ENCODE data around the gene PHKG2.
A peak's percentile ranks its signal among the peaks of the same experiment; 100 is the strongest.

Gene PHKG2

DNA sequence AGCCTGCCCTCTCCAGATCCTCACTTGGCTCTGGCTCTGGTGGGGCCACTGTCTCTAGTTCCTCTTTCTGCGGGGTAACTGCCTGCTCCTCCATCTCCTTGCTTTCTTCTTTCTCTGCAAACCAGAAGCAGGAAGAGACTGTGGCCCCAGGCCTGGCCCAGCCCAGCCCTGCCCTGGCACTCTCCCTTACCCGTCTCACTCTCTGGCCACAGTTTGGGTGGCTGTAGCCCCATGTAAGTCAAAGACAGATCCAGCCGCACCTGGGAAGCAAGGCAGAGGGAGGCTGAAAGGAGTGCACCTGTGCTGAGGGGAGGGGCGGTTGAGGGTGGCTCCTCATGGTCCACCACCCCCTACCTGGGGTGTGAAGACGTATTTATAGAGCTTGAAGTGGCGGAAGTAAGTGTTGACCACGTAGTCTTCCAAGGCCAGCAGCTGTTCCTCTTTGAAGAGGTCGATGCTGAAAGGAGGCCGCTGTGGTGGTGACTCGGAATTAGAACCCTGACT is 10.8 kb downstream of the PHKG2 start:
- DNase-seq, result no peak

DNA sequence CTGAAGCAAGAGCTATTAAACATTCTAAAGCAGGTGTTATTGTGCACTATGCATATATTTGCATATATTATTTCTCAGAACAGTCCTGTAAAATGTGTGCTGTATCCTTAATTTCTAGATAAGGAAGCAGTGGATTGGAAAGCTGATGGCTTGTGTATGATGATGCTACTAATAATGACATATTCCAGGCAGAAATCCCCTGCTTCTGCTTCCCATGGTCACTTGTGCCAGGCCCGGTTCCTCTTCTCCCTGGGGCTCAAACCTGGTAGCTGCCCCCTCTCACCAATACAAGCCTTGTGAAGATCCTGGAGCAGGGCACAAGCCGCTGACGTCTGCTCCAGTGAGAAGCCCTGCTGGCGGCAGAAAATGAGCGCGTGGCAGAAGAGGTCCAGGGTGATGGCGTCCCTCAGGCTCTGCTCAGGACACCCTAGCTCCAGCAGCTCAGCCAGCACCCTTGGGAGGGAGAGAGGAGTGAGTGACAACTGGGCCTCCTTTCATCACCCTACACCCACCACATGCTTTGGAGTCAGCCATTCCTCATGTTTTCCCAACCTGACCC is 11.9 kb downstream of the PHKG2 start:
- DNase-seq, result no peak

DNA sequence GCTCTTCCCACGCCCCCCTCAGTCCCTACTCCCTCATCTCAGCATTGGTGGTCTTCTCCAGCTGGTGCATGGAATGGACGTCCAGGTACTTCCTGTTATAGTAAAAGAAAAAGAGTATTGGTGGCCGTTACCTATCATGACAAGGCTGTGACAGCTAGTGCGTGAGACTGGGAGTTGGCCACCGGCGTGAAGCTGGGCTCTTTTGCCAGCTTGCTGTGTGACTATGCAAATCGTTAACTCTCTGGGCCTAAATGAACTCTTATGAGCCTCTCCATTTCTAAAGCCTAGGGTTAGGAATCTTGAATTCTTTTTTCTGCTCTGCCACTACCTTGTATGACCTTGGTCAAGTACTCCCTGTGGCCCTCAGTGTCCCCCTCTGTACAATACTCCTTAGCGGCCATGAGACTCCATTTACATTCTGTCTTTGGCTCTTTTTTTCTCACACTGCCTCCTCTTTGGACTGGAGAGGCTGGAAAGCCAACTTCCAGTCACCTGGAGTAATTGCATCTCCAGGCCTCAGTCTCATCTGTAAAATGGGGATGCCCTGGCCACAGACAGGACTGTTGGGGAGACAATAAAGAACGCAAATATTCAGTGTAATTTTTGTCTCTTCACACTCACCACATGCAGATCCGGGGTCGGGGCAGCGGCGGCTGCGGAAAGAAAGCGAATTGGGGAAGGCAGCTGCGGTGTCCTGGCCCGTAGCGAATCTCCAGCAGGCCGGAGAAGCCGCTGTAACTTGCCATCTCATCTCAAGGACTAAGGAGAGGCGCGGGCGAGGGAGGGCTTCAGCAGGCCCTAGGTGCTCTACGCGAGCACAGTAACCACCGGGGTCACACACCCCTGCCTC is 12.6 kb downstream of the PHKG2 start:
- DNase-seq, result no peak

DNA sequence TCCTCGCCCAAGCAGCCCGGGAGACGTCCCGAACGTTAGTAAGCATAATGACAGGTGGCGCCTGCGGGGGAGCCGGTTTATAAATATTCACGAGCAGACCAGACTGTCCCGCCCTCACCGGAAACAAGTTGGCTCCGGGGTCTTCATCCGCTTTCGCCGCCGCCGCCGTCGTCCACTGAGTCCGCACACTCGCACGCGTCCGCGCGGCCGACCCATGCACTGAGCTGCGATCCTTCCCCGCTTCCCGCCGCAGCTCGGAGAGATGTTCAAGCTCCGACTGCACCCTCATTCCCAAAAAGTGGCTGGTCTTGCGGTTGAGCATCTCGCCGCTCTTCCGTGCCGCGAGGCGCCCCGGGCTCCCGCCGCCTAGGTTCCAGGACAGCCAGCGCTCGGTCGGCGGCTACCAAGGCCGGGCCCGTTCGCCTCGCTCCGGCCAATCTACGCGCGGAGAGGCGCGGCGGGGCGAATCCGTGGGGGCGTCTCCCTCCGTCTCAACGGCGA is 13.3 kb downstream of the PHKG2 start:
- DNase-seq, result peak; percentile 34

DNA sequence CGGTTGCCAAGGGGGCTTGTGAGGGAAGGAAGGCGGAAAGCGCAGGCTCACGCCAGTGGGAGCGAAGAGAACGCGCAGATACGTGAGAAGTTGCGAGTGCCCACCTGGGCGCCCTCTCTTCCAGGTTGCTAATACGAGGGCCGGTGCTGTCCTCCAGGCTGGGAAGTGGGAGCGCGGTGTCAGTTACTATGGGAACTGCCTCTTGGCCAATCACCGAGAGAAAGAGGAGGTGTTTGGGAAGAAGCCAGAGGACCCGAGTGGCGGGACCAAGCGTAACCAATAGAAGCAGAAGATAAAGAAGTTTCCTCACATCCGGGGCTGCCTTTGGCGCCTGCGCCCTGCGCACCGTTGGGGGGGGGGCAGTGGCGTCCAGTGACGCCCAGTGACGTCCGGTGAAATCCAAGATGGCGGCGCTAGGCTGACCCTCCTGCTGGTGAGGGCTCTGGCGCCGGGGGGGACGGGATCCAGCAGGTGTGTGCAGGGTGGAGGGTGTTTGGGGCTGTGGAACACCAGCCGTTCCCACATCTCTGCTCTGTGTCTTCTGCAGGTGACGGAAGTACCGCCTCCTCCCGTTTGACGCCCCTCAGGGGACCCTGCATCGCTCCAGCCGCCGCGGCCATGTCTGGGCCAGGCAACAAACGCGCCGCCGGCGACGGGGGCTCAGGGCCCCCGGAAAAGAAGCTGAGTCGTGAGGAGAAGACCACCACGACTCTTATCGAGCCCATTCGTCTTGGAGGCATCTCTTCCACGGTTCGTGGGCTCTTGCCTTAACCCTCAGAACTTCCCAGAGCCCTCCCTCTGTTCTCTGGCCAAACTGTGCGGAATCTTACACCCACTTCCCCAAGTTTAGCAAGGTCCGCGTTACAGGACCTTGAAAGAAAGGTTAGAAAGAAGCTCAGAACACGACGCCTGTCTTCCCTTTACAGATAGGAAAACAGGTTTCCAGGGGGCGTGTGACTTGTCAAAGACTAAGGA is 14.0 kb downstream of the PHKG2 start, which contains the start of the genes CFAP119 and RNF40:
Gene CFAP119 (minus strand): TSS at position 135 of the 975 bp plus-strand sequence. CDS start 314 bp downstream, outside the sequence.
Gene RNF40 (plus strand): TSS at position 395 of the 975 bp plus-strand sequence. CDS start 224 bp downstream, at position 619.
- DNase-seq, result peak; percentile 98

DNA sequence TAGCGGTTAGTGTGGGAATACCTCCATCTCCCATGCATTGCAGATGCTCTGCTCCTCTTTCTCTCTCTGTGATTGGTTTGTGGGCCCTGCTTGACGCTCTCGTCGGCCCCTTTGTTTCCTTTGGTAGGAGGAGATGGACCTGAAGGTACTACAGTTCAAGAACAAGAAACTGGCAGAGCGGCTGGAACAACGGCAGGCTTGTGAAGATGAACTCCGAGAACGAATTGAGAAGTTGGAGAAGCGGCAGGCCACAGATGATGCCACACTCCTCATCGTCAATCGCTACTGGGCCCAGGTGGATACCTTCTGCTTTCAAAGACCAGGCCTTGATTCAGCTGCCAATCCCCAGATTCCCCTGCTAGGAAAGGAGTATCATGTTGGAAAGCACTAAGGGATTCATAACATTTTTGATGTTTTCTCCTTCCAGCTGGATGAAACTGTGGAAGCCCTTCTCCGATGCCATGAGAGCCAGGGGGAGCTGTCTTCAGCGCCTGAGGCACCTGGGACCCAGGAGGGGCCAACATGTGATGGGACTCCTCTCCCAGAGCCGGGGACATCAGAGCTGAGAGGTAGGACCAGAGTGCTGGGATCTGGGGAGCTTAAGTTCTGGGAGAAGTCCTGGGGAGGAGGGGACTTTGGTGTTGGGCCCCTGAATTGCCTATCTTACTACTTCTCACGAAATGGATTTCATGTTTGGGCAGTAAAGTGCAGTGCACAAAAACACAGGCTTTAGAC is 14.9 kb downstream of the PHKG2 start:
- DNase-seq, result no peak

DNA sequence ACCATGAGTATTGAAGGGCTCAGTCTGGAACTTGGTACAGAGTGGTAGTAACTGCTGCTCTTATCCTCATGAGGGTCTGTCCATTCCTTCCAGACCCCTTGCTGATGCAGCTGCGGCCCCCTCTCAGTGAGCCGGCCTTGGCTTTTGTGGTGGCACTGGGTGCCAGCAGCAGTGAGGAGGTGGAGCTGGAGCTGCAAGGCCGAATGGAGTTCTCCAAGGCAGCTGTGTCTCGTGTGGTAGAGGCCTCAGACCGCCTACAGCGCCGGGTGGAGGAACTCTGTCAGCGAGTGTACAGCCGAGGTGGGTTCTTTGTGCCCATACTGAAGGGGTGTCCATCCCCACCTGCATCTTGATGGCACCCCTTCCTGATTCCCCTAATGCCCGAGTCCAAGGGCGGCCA is 15.9 kb downstream of the PHKG2 start:
- no peak for DNase-seq

DNA sequence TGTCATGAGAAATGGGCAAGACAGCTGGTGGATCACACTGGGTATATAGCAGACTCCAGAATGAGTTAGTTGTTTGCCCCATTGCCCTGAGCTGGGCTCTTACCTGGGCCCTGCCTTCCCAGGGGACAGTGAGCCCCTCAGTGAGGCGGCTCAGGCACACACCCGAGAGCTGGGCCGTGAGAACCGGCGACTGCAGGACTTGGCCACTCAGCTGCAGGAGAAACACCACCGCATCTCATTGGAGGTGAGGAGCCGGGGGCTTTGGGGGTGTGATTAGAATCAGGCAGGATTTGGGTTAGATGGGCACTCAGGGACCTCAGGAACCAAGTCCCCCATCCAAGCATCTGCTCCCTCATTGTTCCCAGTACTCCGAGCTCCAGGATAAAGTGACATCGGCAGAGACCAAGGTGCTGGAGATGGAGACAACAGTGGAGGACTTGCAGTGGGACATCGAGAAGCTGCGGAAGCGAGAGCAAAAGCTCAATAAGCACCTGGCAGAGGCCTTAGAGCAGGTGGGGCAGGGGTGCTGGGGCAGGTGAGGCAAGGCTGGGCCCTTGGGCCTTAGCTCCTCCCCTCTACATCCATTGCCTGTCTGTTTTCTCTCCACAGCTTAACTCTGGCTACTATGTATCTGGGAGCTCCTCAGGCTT is 16.7 kb downstream of the PHKG2 start:
- no peak for DNase-seq

DNA sequence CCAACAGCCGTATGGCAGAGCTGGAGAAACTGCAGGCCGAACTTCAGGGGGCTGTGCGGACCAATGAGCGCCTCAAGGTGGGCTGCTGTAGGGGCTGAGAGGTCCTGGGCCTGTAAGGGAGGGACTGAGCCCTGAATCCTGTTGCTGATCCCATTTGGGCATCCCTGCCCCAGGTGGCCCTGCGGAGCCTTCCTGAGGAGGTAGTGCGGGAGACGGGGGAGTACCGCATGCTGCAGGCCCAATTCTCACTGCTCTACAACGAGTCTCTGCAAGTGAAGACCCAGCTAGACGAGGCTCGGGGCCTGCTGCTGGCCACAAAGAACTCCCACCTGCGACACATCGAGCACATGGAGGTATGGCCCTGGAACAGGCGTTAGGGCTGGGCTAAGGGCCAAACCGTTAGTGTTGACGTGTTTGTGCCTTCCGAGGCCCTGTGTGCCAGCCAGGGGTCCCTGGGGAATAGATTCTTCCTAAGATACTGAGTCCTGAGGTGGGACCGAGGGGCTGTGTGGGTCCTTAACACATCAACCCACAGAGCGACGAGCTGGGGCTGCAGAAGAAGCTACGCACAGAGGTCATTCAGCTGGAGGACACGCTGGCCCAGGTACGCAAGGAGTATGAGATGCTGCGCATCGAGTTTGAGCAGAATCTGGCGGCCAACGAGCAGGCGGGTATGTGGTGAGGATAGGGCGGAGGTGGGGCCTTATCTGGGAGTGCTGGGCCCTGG is 18.1 kb downstream of the PHKG2 start:
- no peak for DNase-seq

DNA sequence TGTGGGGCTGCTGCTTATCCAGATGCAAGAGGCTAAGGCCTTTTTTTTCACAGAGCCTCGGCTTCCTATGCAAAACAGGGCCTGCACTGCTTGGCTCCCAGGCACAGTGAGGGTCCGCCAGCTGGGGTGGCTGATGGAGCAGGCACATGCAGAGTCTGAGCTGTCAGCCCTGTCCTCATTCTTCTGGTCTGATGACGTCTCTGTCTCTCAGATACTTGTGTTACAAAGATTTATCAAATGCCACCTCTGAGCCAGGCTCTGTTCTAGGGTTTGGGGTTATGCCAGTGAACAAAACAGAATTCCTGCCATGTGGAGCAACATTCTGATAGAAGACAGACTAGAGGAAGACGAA is 18.7 kb downstream of the PHKG2 start:
- DNase-seq, result no peak

DNA sequence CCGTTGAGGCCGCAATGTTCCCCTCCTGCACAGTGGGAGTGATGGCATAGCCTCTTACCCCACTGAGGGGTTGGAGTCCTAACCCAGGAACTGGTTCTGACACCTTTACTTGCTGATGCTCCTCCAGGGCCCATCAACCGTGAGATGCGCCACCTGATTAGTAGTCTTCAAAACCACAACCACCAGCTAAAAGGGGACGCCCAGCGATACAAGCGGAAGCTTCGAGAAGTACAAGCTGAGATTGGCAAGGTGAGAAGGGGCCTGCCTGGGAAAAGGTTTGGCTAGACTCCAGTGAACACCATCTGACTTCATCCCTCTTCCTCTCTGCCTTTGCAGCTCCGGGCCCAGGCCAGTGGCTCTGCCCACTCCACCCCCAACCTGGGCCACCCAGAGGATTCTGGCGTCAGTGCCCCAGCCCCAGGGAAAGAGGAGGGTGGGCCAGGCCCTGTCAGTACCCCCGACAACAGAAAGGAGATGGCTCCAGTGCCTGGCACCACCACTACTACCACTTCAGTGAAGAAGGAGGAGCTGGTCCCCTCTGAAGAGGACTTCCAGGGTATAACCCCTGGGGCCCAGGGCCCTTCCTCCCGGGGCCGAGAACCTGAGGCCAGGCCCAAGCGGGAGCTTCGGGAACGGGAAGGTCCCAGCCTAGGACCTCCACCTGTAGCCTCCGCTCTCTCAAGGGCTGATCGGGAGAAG is 19.7 kb downstream of the PHKG2 start:
- no peak for DNase-seq

DNA sequence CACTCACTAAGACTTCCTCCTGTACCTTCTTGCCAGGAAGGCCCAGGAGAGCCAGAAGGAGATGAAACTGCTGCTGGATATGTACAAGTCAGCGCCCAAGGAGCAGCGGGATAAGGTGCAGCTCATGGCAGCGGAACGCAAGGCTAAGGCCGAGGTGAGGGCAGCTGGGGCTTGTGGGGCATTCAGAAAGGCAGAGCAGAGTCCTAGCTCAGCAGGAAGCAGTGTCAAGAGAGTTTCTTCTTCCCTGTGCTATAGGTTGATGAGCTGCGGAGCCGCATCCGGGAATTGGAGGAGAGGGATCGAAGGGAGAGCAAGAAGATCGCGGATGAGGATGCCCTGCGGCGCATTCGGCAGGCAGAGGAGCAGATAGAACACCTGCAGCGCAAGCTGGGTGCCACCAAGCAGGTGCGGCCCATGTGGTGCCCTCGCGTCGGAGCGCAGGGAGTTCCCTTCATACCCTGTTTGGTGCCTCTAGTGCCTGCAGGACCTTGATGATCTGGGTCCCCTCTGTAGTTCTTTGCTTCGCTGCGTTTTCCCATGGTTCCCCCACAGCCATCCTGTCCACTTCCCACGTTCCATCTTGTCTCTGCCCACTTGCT is 20.5 kb downstream of the PHKG2 start:
- DNase-seq, result no peak

DNA sequence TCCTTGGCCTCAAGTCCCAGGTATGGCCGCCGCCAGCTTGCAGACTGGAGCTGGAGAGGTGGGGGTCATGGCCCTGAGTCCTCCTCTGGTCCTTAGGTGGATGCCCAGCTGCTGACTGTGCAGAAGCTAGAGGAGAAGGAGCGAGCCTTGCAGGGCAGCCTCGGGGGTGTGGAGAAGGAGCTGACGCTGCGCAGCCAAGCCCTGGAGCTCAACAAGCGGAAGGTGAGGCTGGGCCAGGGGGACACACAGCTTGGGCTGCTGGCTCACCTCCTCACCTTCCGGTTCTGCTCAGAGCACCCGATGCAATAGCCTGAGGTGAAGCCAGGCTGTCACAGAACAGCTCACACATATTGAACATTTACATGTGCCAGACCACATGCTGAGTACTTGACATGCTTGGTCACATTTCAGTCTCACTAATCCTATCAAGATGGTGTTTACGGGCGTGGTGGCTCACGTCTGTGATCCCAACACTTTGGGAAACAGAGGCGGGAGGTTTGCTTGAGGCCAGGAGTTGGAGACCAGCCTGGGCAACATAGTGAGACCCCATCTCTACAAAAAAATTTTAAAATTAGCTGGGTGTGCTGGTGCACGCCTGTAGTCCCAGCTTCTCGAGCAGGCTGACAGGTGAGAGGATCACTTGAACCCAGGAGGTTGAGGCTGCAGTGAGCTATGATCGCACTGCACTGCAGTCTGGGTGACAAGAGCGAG is 21.3 kb downstream of the PHKG2 start:
- no peak for DNase-seq

DNA sequence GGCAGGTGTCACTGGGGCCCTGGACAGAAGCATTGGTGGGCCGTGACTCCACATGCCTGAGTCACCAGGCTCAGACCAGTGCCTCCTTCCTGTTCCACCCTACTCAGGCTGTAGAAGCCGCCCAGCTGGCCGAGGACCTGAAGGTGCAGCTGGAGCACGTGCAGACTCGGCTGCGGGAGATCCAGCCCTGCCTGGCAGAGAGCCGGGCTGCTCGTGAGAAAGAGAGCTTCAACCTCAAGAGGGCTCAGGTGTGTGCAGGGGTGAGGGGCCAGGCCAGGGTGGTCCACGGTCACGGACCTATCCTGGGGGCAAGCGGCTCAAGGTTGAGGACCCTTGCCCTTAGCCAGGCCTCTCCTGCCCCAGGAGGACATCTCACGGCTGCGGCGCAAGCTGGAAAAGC is 23.5 kb downstream of the PHKG2 start:
- DNase-seq, result no peak

DNA sequence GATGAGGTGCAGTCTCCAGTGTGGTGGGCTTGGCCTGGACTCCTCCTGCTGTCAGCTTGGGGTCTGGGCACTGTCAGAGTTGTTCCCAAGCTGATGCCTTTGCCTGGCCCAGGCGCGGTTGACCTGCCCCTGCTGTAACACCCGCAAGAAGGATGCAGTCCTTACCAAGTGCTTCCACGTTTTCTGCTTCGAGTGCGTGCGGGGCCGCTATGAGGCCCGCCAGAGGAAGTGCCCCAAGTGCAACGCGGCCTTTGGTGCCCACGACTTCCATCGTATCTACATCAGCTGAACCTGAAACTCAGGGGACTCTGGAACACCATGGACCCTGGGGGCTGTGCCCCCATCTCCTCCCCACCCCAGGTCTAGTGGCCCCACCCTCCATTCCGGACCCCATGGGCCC is 25.6 kb downstream of the PHKG2 start:
- DNase-seq, result no peak

DNA sequence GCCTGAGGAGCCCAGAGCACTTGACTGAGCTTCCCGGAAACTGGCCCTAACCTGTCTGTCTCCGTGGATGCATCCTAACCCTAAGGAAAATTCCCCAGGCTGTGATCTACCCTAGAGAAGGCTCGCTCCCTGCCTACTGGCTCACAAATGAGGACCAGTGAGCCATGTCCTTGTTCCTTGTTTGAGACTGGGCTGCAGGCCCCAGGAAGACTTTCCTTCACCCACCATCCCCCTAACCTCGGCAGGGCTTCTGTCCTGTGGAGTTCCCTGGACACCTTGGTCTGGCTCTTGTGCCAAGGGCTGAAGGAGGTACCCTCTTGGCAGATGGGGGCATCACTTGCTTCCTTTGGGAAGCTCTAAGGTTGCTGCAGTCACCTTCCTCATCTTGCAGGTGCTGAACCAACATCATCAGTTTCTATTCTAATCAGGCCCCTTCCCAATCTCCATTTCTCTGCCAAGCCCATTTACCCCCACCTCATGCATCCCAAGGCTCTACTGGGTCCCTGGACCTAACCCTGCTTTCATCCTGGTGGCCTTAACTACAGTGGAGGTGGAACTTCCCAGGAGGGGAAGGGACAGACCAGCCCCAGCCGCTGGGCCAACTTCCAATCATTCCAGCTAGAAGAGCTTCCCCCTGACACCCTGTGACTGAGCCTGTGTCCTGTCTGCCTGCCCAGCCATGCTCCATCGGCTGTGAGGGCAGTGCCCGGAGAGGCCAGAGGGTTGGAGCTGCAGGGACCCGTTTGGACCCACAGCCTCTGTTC is 26.3 kb downstream of the PHKG2 start:
- no peak for DNase-seq

DNA sequence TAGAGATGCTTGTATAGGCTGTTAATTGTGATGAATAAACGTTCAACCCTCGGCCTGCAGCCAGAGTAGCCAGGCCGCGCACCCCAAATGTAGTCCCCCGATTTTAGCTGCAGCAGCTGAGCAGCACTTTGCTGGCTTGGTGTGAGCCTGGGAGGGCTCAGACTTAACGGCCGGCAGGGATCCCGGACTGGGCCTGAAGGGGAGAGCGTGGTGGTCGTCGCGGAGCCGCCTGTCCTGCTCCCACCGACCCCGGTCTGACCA is 26.8 kb downstream of the PHKG2 start:
- DNase-seq, result no peak

DNA sequence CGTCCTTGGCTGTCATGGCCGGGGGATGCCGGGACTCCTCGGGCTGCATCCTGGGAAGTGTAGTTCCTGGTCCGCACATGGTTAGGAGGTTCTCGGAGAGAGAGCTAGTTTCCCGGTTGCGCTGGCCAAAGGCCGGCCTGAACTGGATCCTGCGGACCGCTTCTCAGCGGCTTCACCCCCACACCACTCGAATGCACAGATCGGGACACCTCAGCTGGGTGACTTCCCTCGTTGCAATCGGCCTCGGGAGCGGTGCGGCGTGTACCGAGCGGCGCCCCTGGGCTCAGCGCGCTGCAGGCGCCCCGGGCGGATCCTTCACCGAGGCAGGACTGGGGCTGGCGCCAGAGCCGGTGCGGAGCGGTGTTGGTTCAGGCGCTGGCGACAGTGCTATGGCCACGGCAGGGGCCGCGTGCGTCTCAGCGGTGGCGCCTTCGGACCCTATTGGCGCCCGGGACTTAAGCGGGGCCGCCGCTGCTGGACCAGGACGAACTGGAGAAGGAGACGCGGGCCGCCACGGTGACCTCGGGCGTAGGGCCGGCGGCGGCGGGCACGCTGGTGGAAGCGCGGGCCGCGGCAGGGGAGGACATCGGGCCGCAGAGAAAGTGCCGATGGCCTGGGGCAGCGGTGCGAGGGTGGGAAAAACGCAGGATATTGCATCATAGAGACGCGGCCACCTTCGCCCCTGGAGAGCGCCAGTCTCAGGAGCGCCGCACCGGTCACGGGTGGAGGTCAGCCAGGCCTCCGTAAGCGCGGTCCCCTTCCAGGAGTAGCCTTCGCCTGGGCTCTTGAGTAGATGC is 27.4 kb downstream of the PHKG2 start:
- peak; percentile 67 for DNase-seq

Data from SHP77 treated with DMSO at 0.1 percent for 48 hours (cell line).